HG03103 (cell line): Measurements from ENCODE around the gene CPA2.
"Not testable (repeated sequence)": the region's sequence is repeated elsewhere in the genome, so short reads cannot be mapped to it uniquely, and the experiment has no call there.

Experiments
- ATAC-seq: cut with Tn5 transposase; IDR thresholded peaks from one replicate; pipeline ENCODE4 v1.9.1; 2021; ENCODE audit warnings: low read depth; ENCODE audit not compliant: unreplicated experiment

CPA2 gene

DNA sequence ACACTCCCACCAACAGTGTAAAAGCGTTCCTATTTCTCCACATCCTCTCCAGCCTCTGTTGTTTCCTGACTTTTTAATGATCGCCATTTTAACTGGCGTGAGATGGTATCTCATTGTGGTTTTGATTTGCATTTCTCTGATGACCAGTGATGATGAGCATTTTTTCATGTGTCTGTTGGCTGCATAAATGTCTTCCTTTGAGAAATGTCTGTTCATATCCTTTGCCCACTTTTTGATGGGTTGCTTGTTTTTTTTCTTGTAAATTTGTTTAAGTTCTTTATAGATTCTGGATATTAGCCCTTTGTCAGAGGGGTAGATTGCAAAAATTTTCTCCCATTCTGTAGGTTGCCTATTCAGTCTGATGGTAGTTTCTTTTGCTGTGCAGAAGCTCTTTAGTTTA lies 17.0 kb upstream of the CPA2 start:
- ATAC-seq = not testable (repeated sequence)

DNA sequence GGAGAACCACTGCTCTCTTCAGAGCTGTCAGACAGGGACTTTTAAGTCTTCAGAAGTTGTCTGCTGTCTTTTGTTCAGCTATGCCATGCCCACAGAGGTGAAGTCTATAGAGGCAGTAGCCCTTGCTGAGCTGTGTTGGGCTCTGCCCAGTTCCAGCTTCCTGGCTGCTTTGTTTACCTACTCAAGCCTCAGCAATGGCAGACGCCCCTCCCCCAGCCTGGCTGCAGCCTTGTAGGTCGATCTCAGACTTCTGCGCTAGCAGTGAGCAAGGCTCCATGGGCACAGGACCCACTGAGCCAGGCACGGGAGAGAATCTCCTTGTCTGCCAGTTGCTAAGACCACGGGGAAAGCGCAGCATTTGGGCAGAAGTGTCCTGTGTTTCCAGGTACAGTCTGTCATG lies 12.1 kb upstream of the CPA2 start:
- no peak for ATAC-seq

DNA sequence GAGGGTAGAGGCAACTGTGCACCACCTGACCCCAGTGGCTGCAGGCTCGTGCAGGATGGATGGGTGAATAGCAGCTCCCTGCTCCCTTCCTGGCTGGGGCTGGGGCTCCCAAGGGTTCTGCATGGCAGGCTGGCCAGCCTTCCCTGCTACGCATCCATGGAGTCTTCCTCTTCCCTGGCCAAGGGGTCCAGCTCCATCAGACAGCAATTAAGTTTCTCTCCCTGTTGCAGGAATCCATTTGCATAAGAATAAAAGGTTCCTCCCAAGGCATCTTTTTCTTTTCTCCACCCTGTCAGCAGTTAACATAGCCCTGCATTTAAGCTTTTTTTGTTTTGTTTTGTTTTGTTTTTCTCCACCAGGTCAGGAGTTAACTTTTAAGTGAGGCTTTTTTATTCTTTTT lies 10.0 kb upstream of the CPA2 start:
- ATAC-seq = no peak

DNA sequence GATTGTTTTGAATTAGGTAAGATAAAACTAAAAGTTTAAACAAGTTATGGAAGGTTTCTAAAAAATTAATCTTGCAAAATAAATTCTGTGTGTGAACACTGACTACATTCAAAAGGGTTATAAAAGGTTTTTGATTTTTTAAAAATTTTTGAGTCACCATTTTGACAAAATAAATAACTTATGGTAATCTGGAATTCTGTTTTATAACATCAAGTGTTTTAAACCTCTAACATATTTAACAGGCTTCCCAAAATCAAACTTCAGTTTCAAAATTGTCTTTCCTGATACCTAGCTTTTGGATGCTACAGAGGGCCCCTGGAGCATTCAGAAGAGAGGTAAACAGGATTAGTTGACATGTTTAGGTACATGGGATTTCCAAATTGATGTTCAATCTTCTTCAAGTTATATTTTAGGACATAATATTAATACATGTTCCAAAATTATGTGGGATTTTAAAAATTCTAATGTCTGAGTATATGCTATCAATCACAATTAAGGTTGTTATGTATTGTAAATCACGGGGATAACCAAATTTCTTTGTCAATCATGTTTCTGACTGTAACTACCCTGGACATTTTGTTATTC lies 8.1 kb upstream of the CPA2 start:
- no peak for ATAC-seq

DNA sequence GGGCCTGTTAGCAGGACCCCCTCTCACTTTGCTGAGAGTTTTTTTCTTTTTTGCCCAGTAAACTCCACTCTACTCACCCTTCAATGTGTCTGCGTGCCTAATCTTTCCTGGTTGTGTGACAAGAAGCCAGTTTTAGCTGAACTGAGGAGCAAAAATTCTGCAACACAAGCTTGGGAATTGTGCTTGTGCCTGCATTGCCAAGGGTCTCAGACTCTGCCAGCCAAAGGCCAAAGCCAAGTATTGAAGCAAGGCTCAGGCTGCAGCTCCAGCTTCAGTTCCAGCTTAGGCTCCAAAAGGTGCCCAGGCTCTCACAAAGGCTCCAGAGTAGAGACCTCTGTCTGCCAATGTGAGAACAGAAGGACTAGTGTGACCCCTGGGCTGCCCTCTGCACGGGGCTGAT lies 4.2 kb upstream of the CPA2 start:
- no peak for ATAC-seq

DNA sequence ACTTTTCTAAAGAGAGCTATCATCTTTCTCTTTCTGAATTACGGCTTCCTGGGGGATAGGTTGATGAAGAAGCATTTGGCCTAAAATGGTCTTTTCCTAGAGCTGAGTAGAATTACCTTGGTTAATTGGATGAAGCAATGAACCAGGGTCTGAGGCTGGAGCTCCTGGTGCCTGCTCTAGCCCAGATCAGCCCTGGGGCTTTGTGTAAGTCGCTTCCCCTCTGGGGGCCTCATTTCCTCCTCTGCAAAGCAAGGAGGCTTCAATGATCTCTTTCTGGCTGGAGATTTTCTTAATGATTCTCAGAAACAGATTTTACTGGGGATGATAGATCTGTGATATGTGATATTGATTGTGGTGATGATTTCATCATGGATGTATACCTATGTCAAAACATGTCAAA lies 3.5 kb upstream of the CPA2 start:
- no peak for ATAC-seq

DNA sequence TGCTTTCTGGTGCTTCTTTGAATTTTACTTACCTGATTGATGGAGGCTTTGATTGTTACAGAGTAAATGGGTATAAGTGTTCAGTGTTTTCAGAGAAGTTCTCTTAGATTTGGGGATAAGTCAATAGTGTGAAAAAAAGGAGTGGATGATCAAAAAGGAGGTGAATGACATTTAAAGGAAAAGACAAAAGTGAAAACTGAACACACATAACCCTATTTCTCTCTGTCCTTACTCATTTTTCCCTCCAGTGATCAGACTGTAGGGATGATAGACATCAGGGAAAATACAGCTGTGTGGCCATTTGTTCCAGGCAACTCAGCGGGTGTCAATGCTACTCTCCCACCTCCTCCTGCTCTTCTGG lies 278 bp downstream of the CPA2 start:
- no peak for ATAC-seq

DNA sequence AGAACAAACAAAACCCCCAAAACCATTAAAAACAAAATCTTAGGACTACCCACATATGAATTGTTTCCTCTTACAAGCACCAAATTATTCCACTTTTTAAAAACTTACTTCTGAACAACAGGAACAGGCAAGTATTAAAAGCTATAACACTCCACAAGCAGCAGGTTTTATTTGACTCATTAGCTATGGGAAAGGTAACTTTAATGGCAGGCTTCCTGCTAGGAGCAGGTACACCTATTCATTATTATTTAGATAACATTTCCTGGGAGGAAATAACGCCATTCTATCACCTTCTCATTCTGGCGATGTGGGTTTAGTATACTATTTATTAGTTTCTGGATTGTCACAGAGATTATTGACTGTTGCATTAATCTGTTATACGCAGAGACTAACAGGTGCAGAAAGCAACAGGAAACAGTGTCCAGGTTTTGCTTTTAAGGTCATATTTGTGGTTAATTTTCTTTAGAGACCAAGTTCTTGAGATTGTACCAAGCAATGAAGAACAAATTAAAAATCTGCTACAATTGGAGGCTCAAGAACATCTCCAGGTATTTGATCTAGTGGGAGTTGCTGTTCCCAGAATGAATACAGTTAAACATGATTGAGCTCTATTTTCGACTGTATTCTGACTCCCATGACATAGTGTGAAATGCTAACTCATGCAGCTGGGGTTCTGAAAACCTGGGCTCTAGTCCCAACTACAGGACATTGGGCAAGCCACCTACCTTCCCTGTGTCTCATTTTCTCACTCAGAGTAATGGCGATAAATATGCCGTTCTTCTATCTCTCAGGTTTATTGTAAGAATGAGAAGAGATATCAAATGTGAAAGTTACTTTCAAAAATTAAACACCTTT lies 2.0 kb downstream of the CPA2 start:
- no peak for ATAC-seq

DNA sequence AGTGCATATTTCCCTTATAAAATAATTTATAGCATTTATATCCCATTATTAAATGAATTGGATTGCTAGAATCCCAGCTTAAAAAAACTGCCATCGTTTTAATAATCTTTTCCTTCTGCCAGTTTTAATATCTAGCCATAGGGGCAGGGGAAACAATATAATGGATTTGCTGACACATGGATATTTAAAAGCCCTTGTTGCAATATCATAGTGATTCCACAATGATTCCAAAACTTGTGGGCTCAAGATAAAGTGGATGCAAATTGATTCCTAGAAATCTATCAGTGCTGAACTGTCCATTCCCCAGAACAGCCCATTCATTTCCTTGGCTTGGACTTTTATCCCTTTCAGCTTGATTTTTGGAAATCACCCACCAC lies 2.6 kb downstream of the CPA2 start:
- ATAC-seq = no peak

DNA sequence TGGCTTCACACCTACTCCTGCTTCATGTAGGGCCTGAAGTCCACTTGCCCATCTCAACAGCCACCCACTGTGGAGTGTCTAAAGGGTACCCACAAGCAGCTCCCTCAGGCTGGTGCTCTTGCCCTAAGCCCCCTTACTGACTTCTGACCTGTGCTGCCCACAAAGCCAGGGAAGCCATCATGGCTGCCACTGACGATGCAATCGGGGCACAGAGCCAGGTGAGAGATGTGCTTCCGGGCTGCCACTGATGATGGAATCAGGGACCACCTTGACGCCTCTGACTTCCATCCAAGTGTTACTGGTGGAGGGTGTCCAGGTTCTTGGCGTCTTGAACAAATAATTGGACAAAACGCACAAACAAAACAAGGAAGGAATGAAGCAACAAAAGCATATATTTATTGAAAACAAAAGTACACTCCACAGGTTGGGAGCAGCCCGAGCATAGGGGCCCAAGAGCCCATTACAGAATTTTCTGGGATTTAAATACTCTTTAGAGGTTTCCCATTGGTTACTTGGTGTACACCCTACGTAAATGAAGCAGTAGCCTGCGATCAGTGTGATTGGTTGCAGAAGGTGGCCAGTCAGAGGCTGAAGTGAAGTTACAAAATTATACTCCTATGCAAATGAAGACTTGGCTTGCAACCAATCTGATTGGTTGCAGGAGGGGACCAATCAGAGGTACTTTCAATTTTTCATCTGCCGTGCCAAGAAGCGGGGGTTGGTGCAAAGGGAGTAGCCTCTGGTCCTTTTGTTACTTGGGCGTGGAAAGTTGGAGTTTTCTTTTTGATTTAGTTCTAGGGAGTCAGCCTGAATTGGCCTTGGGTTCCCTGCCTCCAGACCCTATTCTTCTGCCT lies 4.5 kb downstream of the CPA2 start:
- ATAC-seq = no peak

DNA sequence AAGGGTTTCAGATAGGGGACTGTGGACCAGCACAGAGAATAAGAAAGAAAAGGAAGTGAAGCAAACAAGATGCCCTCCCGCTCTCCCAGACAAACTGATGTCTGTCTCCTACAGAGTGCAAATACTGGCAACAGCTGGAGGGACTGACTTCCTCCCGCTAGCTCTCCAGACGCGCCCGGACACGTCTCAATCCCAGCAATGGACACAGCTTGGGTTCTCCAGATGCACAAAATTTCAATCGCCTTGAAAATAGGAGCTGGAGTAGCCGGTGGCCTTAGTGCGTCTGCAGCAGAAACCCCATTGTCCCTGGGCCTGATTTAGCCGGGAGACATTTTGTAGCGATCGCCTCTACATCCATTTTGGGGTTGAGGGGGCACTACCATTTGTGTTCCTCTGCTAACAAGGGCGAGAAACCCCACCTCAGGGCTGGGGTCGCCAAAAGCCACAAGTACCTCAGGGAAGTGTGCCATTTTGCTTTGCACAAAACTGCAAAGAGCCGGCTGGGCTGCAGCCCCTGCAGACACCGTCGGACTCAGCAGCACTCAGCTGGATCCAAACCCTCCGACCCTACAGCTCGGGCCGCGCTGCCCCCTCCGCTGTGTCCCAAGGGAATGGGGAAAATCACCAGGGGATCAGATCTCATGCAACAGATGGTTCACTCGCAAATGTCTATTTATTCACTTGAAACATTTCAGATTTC lies 5.9 kb downstream of the CPA2 start:
- no peak for ATAC-seq

DNA sequence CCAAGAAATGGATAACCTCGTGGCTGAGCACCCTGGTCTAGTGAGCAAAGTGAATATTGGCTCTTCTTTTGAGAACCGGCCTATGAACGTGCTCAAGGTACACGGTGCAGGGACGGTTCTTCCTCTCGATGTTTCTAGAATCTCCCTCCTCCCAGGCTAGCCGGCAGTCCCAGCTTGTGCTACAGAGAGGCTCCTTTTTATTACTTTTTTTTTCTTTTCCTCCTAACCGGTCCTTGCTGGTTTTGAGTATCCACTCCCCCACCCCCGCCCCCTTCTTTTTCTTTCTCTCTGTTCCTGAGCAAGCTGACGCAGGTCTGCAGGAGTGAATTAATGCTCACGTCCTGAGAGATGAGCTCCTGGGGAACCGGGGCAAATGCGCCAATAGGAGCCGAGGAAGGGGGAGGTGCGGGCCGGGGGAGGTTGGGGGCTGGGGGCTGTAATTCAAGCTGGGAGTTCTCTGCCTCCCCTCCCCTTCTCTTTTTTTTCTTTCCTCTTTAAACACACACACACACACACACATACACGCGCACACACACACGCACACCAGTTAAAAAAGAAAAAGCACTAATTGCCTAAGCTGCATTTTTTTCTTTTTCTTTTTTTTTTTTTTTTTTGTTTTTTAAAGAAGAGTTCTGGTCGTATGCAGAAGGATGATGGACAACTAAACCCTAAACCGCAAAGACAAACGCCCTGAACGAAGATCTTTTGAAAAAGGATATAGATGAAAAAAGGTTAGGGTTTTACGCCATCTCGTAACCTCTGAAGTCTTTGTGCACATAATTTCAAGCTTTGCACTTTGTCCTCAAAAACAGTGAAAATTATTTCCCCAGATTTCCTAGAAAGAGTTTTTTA lies 6.6 kb downstream of the CPA2 start:
- no peak for ATAC-seq

DNA sequence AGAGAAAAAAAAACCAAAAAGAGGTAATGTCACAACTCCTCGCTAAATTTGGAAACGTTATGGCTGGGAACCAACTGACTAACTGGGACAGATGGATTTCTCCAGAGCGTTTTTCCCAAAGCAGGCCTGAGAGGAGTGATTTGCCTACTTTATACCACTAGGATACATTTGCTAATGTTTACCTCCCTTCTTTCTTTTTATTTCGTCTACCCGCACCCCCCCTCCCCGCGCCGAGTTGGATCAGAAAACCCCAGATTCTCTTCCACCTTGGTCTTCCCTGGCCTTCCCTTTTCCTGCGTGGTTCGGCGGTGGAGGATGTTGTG lies 7.2 kb downstream of the CPA2 start:
- ATAC-seq = no peak

DNA sequence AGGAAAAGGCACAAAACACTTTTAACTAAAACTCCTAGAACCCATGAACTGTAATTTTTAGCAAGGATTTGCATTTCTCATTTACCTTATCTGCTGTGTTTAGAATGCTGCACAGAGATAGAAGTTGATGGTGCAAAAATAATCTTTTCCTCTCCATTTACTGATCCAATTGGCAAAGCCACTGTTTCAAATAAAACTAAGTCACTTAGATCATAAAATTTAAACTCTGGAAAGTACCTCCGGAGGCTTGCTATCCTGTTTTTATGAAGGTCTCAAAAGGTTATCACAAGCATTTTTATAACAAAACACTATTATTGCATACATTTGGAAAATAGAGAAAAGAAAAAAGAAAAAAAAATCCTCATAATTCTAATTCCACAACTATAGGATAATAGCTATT lies 7.6 kb downstream of the CPA2 start:
- ATAC-seq = no peak

DNA sequence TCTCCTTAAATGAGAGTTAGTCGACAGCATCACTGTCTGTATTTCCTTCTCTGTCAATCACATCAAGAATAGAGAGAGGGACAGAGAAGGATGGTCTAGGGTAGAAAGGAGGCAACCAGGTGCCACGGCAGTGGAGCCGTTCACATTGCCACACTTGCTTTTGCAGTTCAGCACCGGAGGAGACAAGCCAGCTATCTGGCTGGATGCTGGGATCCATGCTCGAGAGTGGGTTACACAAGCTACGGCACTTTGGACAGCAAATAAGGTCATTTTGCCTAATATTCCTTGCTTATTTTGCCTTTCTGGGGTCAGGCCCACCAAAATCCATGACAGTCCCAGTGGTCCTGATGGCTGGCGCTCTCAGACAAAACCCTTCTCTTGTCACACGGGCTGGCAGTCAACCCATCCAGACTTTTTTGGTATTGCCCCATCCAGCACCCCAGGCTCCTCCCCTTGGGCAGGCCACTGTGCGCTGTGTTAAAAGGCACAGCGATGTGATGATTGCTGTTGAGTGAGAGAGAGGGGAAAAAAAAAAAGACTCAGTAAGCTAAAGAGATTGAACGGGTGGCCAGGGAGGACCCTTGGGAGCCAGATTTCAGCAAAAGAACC lies 8.4 kb downstream of the CPA2 start:
- no peak for ATAC-seq

DNA sequence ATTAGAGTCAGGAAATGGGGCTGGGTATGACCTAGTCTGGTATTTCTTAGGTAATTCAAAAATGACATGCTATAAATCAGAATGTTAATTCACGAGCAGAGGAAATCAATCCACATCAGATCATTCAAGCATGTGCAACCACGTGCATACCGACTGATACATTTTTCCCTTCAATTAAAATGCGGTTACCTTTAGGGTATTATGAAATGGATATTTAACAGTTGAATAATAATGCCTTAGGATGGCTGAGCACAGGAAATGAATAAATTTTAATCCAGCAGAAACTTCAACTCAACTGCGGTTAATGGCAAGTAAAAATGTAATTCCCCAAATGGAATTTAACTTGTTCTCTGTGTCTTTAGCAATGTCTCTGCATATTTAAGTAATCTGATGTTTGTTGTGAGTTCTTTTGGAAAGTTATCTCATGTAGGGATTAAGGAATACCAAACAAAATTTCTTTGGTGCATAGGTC lies 9.2 kb downstream of the CPA2 start:
- ATAC-seq = no peak

DNA sequence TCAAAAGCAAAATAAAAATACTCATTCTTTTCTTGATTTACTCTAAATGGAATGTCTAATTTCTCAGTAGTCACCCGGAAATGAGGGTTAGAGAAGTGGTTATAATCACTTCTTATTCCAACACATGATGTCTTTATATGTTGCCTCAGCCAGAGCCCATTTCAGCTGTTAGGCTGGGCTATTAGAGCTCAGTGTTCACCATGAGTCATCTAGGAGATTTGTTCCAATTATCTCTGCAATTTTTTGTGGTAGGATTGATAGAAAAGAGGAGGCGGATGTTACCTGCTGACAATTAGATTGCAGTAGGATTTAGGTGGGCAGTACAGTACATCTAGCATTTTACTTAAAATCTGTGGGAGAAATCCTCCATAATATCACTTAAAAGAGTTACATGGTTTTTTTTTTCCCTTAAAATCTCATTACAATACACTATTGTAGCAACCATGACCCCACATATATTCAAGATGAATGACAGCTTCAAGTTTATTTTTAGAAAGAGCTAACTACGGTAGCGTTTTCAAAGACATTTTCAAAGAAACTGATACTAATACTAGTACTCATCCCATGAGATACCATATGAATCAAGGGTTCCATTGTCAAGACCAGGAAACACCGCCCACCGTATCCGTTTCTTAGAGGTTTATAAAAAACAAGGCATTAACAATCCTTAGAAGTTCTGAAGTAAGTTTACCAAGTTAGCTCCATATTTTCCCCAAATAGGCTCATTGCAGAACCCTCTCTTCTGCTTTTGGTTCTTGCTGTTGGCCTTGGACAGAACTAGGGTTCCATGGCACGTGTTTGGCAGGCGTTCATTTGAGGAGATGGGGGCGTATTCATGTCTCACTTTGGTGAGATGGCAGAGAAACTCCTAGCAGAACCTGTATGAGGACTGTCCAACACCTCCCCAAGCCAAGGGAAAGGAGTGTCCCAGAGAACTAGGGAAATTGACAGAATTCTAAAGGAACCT lies 10.4 kb downstream of the CPA2 start:
- ATAC-seq = no peak

DNA sequence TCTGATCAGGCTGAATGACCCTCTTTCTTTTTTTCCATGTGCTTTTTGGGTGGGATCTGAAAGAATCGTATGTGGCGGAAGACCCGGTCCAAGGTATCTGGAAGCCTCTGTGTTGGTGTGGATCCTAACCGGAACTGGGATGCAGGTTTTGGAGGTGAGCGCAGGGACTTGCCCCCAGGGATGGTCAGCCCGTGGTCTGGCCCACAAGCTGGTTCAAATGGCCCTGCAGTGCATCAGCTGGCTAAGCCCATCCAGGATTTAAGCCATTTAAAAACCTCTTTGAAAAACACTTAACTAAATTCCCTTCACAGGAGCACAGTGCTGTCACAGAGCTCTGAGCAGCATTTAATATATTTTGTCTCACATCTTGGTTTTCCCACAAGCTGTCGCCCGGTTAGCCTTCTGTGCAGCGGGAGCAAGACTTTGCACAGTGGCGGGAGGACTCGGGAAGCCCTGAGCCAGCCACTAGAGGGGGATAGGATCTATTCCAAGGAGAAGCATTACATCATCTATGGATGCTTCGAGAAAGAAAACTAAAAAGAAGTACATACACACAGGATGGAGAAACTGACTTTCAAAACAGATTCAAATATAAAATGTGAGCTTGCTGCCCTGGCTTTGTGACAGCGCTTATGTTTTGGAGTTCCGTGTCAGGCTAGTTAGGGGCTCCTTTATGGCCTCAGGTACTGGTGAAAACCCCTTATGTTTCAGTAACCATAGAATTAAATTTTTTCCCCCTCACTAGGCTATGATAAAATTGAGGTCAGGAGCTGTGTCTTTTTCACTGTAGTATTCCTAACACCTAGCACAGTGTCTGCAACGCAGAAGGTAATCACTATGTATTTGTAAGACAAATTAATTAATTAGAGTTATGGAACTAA lies 11.3 kb downstream of the CPA2 start:
- ATAC-seq = no peak
